Ascending aorta (tissue), 2 donors: ENCODE measurements around the gene INPP5D. TPM values are rescaled to one million over a fixed set of nuclear protein-coding genes. Genes with fewer than 3 reads are reported as not detected.

Experiments
- DNase-seq, 2 donors: peaks; one replicate each; pipeline ENCODE4 v3.0.0-alpha.2; 2019; ENCODE audit warnings: low spot score in 2 of 2
- H3K27ac ChIP-seq, 2 donors: fragments of 200-600 bp; sonication (generic); one replicate each; pipeline ENCODE4 v1.5.1; 2016 to 2017; ENCODE audit warnings: mild to moderate bottlenecking in 1 of 2
- H3K27me3 ChIP-seq: fragments of 200-600 bp; sonication (generic); one replicate; pipeline ENCODE4 v1.5.1; 2017
- H3K36me3 ChIP-seq, 2 donors: fragments of 200-600 bp; sonication (generic); one replicate each; pipeline ENCODE4 v1.5.1; 2016
- H3K4me1 ChIP-seq, 2 donors: fragments of 200-600 bp; sonication (generic); one replicate each; pipeline ENCODE4 v1.5.1; 2016 to 2017; ENCODE audit warnings: mild to moderate bottlenecking in 1 of 2
- H3K4me3 ChIP-seq, 2 donors: fragments of 200-600 bp; sonication (generic); one replicate each; pipeline ENCODE4 v1.5.1; 2016 to 2017; ENCODE audit warnings: mild to moderate bottlenecking in 1 of 2
- H3K9me3 ChIP-seq, 2 donors: fragments of 200-600 bp; sonication (generic); one replicate each; pipeline ENCODE4 v1.5.1; 2016
- intact Hi-C: fragments of 100-400 bp; cut with DNase I; formaldehyde crosslinking; loops from one replicate; pipeline ENCODE4 v1.15.1; 2023
- total RNA-seq: library from RNA; depleted of rRNA; stranded (reverse); fragments of >200 nt; gene quantifications from one replicate; pipeline ENCODE4 v1.1.0, GENCODE V29; 2016
- TF ChIP-seq, protein P1 (sequence below), 3 experiments: fragments of 200-600 bp in 2 of 3; fragments of 450-650 bp in 1 of 3; sonication (generic) in 2 of 3; IDR thresholded peaks; one replicate each; pipeline ENCODE4 v1.5.1; 2016 to 2019; ENCODE audit warnings: antibody characterized with exemption in 3 of 3, mild to moderate bottlenecking in 1 of 3, moderate library complexity in 1 of 3

INPP5D gene
- total RNA-seq, 1 donor from 2014 or later = 21.7 TPM

DNA sequence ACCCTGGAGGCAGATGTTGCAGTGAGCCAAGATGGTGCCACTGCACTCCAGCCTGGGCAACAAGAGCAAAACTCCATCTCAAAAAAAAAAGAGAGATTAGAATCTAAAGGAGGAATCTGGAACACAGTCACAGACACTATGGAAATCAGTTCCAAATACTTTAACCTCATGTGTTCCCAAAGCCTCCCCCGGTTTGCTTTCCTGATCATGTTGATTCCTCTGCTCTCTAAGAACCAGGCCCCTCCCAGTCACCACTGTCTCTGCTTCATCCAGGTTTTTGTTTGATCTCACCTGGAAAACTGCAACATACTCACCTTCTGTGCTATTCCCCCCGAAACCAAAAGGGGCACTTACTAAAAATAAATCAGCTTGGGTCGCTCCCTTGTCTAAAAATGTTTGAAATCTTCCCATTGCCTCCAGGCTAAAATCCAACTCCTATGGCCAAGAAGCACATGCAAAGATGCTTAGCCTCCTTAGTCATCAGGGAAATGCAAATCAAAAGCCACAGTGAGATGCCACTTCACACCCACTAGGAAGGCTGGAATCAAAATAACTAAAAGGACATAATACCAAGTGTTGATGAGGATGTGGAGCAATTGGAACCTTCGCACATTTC, 33.8 kb upstream of the INPP5D start:
- Histone ChIP-seq H3K27me3 (no peaks in the 10 kb centered on the region), H3K4me1 (peaks cover 0 to 3% of the 10 kb centered on the region in 2 donors), H3K36me3 (no peaks in the 10 kb centered on the region), H3K27ac (no peak overlapping the region), H3K9me3 (no peaks in the 10 kb centered on the region), H3K4me3 (no peak overlapping the region)
- TF ChIP-seq, protein P1, sequence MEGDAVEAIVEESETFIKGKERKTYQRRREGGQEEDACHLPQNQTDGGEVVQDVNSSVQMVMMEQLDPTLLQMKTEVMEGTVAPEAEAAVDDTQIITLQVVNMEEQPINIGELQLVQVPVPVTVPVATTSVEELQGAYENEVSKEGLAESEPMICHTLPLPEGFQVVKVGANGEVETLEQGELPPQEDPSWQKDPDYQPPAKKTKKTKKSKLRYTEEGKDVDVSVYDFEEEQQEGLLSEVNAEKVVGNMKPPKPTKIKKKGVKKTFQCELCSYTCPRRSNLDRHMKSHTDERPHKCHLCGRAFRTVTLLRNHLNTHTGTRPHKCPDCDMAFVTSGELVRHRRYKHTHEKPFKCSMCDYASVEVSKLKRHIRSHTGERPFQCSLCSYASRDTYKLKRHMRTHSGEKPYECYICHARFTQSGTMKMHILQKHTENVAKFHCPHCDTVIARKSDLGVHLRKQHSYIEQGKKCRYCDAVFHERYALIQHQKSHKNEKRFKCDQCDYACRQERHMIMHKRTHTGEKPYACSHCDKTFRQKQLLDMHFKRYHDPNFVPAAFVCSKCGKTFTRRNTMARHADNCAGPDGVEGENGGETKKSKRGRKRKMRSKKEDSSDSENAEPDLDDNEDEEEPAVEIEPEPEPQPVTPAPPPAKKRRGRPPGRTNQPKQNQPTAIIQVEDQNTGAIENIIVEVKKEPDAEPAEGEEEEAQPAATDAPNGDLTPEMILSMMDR (IDR thresholded peaks at IDR 0.05) = no peak
- intact Hi-C loops = no loop called here
- no peak for DNase-seq

DNA sequence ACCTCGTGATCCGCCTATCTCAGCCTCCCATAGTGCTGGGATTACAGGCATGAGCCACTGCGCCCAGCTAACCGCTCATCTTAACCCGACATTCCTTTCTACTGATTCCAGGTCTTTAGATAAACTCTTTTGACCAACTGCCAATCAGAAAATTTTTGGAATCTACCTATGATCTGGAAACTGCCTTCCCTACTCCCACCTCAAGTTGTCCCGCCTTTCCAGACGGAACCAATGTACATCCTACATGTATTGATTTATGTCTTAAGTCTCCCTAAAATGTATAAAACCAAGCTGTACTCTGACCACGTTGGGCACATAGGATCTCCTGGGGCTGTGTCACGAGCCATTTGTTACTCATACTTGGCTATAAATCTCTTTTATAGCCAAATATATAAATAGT, 30.8 kb upstream of the INPP5D start:
- intact Hi-C loops = no loop called here
- Histone ChIP-seq H3K9me3 (no peaks in the 10 kb centered on the region), H3K36me3 (no peaks in the 10 kb centered on the region), H3K4me3 (no peak overlapping the region), H3K27me3 (no peaks in the 10 kb centered on the region), H3K4me1 (peaks cover 0 to 7% of the 10 kb centered on the region in 2 donors), H3K27ac (no peak overlapping the region)
- TF ChIP-seq, protein P1 (IDR thresholded peaks at IDR 0.05) = no peak
- no peak for DNase-seq

DNA sequence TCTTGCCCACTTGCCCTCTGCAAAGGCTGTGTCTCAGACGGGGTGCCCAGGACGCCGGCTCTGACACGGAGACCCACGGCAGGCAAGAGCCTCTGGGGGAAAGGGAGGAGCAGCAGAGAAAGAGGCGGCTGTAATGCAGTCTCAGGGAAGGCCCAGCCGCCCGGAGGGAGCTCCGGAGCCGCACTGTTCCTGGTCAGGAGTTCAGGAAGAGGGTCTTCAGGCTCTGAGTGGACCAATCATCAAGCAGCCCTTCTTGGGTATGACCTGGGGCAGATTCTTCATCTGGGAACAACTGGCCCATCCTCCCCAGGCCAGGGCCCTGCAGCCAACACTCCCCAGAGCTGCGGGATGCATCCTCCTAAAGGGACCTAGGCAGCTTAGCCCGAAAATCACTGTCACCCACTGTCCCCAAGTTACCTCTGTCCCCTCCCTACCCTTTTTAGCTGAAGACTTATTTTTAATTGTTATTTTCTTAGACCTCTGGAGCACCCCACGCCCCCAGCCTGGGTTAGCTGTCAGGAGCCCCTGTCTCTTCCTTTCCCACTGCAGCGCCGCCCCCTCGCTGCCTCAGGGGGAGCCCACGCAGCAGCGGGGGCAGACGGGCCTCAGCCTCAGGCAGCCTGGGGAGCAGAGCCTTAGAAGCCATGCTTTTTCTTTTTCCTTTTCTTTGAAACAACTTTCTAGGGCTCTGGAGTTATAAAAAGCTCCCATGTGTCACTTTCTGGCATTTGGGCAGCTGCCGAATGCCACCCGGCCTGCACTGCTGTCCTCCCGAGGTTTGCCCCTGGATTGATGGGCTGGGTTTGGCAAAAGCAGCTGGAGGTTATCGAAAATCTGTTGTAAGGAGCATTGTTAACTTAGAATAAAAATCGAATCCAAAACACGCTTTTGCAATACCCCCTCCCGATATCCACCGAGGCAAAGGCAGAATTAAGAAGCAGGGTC, 28.3 kb upstream of the INPP5D start:
- Histone ChIP-seq H3K27me3 (no peaks in the 10 kb centered on the region), H3K36me3 (no peaks in the 10 kb centered on the region), H3K4me3 (no peak overlapping the region), H3K27ac (no peak overlapping the region), H3K4me1 (peaks cover 0 to 4% of the 10 kb centered on the region in 2 donors), H3K9me3 (no peaks in the 10 kb centered on the region)
- intact Hi-C loops = no loop called here
- TF ChIP-seq, protein P1 (IDR thresholded peaks at IDR 0.05) = no peak
- DNase-seq = no peak

DNA sequence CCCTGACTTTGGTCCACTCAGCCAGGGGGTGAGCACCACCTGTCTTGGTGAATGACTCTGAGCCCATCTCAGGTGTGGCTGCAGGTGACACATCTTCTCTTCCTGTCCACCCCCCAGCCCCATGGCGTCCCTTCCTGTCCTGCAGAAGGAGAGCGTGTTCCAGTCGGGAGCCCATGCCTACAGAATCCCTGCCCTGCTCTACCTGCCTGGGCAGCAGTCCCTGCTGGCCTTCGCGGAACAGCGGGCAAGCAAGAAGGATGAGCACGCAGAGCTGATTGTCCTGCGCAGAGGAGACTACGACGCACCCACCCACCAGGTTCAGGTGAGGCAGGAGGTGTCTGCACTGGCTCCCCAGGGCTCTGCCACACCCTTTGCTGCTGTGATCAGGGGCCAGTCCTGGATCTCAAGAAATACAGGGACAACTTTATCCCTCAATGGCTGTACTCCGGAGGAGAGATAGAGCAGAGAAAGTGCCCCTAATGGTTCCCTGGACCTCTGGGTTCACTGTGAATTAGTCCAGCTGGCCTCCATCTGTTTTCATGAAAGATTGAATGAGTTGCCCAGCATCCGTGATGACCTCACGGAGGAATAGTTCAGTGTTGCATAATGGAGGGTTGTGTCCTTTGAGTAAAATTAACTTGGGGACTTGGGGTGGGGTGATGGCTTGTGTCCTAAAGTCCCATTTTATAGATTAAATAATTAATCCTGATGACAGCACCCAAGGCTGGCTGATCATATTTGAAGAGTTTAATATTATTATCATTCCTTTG, 27.4 kb upstream of the INPP5D start, which contains the start of gene NEU2:
Gene NEU2 (plus strand): TSS at position 122 of the 770 bp plus-strand sequence. CDS start 0 bp downstream, at position 122.
- intact Hi-C loops = no loop called here
- DNase-seq = no peak
- TF ChIP-seq, protein P1 (IDR thresholded peaks at IDR 0.05) = no peak

DNA sequence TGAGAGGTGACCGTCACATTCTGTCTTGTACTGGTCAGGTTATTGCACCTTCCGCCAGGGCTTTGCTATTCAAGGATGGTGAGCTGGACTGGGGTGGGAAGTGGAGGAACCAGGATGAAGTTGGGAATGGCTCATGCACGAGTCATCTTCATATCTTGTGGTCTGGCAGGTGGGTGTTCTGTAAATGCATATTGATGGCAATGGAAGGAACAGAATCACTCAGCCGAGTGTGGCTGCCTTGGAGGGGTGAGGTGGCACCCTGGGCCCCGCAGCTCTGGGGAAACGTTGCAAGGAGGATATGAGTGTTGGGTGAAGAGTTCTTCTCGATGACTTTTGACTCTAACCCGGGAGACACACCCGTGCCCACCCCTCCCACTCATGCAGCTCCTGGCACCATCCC, 26.5 kb upstream of the INPP5D start:
- Histone ChIP-seq H3K9me3 (no peaks in the 10 kb centered on the region), H3K27me3 (no peaks in the 10 kb centered on the region), H3K4me1 (peaks cover 0 to 4% of the 10 kb centered on the region in 2 donors), H3K4me3 (no peak overlapping the region), H3K27ac (no peak overlapping the region), H3K36me3 (no peaks in the 10 kb centered on the region)
- DNase-seq = no peak
- TF ChIP-seq, protein P1 (IDR thresholded peaks at IDR 0.05) = no peak
- intact Hi-C loops = no loop called here

More for the DNA sequence above, 27.4 kb upstream of the INPP5D start, which contains the start of gene NEU2:
- no peaks in the 10 kb centered on the region for H3K36me3 ChIP-seq
- no peak within 1 kb of the TSS for H3K27ac ChIP-seq
- H3K27me3 ChIP-seq = no peaks in the 10 kb centered on the region
- H3K4me3 ChIP-seq = no peak within 1 kb of the TSS
- H3K4me1 ChIP-seq = peaks cover 0 to 4% of the 10 kb centered on the region in 2 donors
- H3K9me3 ChIP-seq = no peaks in the 10 kb centered on the region
